Thyroid gland (tissue), 4 donors: Measurements from ENCODE around the gene STX2. TPM values are rescaled to one million over a fixed set of nuclear protein-coding genes. Genes with fewer than 3 reads are reported as not detected.
"Not testable (repeated sequence)": the region's sequence is repeated elsewhere in the genome, so short reads cannot be mapped to it uniquely, and the experiment has no call there.

Experiments
- DNase-seq, 2 donors: peaks; one replicate each; pipeline ENCODE4 v3.0.0-alpha.2; 2019
- H3K27ac ChIP-seq, 3 donors: fragments of 200-600 bp; sonication (generic); 1 replicate in 2 of 3; 2 replicates in 1 of 3; pipeline ENCODE4 v1.5.1; 2016 to 2019; ENCODE audit warnings: mild to moderate bottlenecking in 1 of 3, moderate library complexity in 1 of 3
- H3K27me3 ChIP-seq: fragments of 200-600 bp; sonication (generic); one replicate; pipeline ENCODE4 v1.5.1; 2019
- H3K36me3 ChIP-seq, 2 donors: fragments of 200-600 bp; sonication (generic); one replicate each; pipeline ENCODE4 v1.5.1; 2016 to 2019
- H3K4me1 ChIP-seq, 2 donors: fragments of 200-600 bp; sonication (generic); one replicate each; pipeline ENCODE4 v1.5.1; 2017 to 2019
- H3K4me3 ChIP-seq, 3 donors: fragments of 200-600 bp; sonication (generic); replicated peaks in 1 of 3; 1 replicate in 2 of 3; 2 replicates in 1 of 3; pipeline ENCODE4 v1.5.1; 2016; ENCODE audit warnings: mild to moderate bottlenecking in 1 of 3
- H3K9me3 ChIP-seq: fragments of 200-600 bp; sonication (generic); one replicate; pipeline ENCODE4 v1.5.1; 2017
- CTCF ChIP-seq, 6 experiments: fragments of 200-600 bp in 3 of 6; fragments of 450-650 bp in 3 of 6; sonication (generic) in 3 of 6; IDR thresholded peaks; one replicate each; pipeline ENCODE4 v1.5.1; 2016 to 2019; ENCODE audit warnings: antibody characterized with exemption in 6 of 6, mild to moderate bottlenecking in 2 of 6, inconsistent platforms in 1 of 6, moderate library complexity in 1 of 6
- POLR2A ChIP-seq, 2 donors: fragments of 450-650 bp; IDR thresholded peaks; one replicate each; pipeline ENCODE4 v1.6.1; 2017; ENCODE audit warnings: antibody characterized with exemption in 2 of 2, mild to moderate bottlenecking in 2 of 2, moderate library complexity in 1 of 2
- WGBS, 2 donors: methylation state at CpG; one replicate each; pipeline ENCODE4 v1.1.5; 2017; 5-methylcytosine and 5-hydroxymethylcytosine counted together
- intact Hi-C: fragments of 100-400 bp; cut with DNase I; formaldehyde crosslinking; loops from one replicate; pipeline ENCODE4 v1.15.1; 2023
- total RNA-seq, 4 donors: library from RNA; depleted of rRNA; stranded (reverse); fragments of >200 nt; gene quantifications; one replicate each; pipeline ENCODE4 v1.2.3, GENCODE V29; 2016

The STX2 gene
- total RNA-seq, 4 donors from 2014 or later = 18.0 to 43.0 (median 26.1) TPM

- 77 to 88% methylated on average over 4 of the region's 4 CpGs for WGBS, 2 donors
- H3K9me3 ChIP-seq = no peaks in the 10 kb centered on the region
- no peaks in the 10 kb centered on the region for H3K27me3 ChIP-seq
- TF ChIP-seq CTCF (IDR thresholded peaks at IDR 0.05) = no peak
- TF ChIP-seq POLR2A (IDR thresholded peaks at IDR 0.05) = no peak
- peaks cover 11 to 18% of the 10 kb centered on the region in 2 donors for H3K4me1 ChIP-seq
- H3K27ac ChIP-seq = no peak overlapping the region
- H3K36me3 ChIP-seq = peaks cover 0 to 3% of the 10 kb centered on the region in 2 donors
- no peak for DNase-seq
- no peak overlapping the region for H3K4me3 ChIP-seq
- intact Hi-C loops = no loop called here
Observed at GRCh38 chr12:130868412-130868811, 29.4 kb upstream of the STX2 start.

GRCh38 chr12:130863298-130863697 lies 24.2 kb upstream of the STX2 start:
- no peaks in the 10 kb centered on the region for H3K27me3 ChIP-seq
- no peaks in the 10 kb centered on the region for H3K9me3 ChIP-seq
- H3K36me3 ChIP-seq = no peaks in the 10 kb centered on the region
- H3K4me3 ChIP-seq = no peak overlapping the region
- no peak for DNase-seq
- 81 to 82% methylated on average over 5 of the region's 5 CpGs for WGBS, 2 donors
- intact Hi-C loops = no loop called here
- H3K4me1 ChIP-seq = no peaks in the 10 kb centered on the region
- H3K27ac ChIP-seq = no peak overlapping the region
- TF ChIP-seq POLR2A (IDR thresholded peaks at IDR 0.05) (no peak), CTCF (IDR thresholded peaks at IDR 0.05) (no peak)

- H3K36me3 ChIP-seq, H3K9me3 ChIP-seq, H3K4me3 ChIP-seq, H3K4me1 ChIP-seq, intact Hi-C loops, H3K27me3 ChIP-seq, H3K27ac ChIP-seq, DNase-seq: not testable (repeated sequence)
- 94 to 97% methylated on average over 8 of the region's 8 CpGs for WGBS, 2 donors
Observed at GRCh38 chr12:130862771-130863170, 23.7 kb upstream of the STX2 start.

- Histone ChIP-seq H3K27me3 (no peaks in the 10 kb centered on the region), H3K27ac (no peak overlapping the region), H3K4me3 (no peak overlapping the region), H3K4me1 (no peaks in the 10 kb centered on the region), H3K36me3 (no peaks in the 10 kb centered on the region), H3K9me3 (no peaks in the 10 kb centered on the region)
- 90 to 92% methylated on average over 4 of the region's 4 CpGs for WGBS, 2 donors
- no peak for TF ChIP-seq CTCF (IDR thresholded peaks at IDR 0.05)
- no peak for TF ChIP-seq POLR2A (IDR thresholded peaks at IDR 0.05)
- intact Hi-C loops = no loop called here
- no peak for DNase-seq
Observed at GRCh38 chr12:130862161-130862560, 23.1 kb upstream of the STX2 start.

- TF ChIP-seq POLR2A (IDR thresholded peaks at IDR 0.05) (no peak), CTCF (IDR thresholded peaks at IDR 0.05) (no peak)
- no peak for DNase-seq
- Histone ChIP-seq H3K36me3 (no peaks in the 10 kb centered on the region), H3K27me3 (no peaks in the 10 kb centered on the region), H3K4me1 (no peaks in the 10 kb centered on the region), H3K4me3 (no peak overlapping the region), H3K9me3 (no peaks in the 10 kb centered on the region), H3K27ac (no peak overlapping the region)
- intact Hi-C loops = no loop called here
- 92 to 96% methylated on average over 9 of the region's 9 CpGs for WGBS, 2 donors
Observed at GRCh38 chr12:130860311-130860710, 21.3 kb upstream of the STX2 start.

- Histone ChIP-seq H3K4me1 (no peaks in the 10 kb centered on the region), H3K9me3 (no peaks in the 10 kb centered on the region), H3K4me3 (no peak overlapping the region), H3K36me3 (no peaks in the 10 kb centered on the region), H3K27ac (no peak overlapping the region), H3K27me3 (no peaks in the 10 kb centered on the region)
- DNase-seq = no peak
- WGBS, 2 donors = 91 to 98% methylated on average over 6 of the region's 6 CpGs
- no peak for TF ChIP-seq POLR2A (IDR thresholded peaks at IDR 0.05)
- no peak for TF ChIP-seq CTCF (IDR thresholded peaks at IDR 0.05)
- intact Hi-C loops = no loop called here
Observed at GRCh38 chr12:130859161-130859560, 20.1 kb upstream of the STX2 start.
